ENCODE measurements around the gene MRTFA.

The MRTFA gene

GRCh38 chr22:40364431-40364830, 272.1 kb downstream of the MRTFA start:
- DNase-seq (ENCODE audit: low read depth in 2 of 2, low spot score in 1 of 2), result no peak

- no peak for DNase-seq (ENCODE audit: low read depth in 2 of 2, low spot score in 1 of 2)
Observed at GRCh38 chr22:40363059-40363458, 273.5 kb downstream of the MRTFA start.

GRCh38 chr22:40361100-40361499, 275.4 kb downstream of the MRTFA start:
- no peak for DNase-seq (ENCODE audit: low read depth in 2 of 2, low spot score in 1 of 2)
